Measurements from ENCODE around the gene CTCFL. TPM values are rescaled to one million over a fixed set of nuclear protein-coding genes. Genes with fewer than 3 reads are reported as not detected.
"Not testable (repeated sequence)": the region's sequence is repeated elsewhere in the genome, so short reads cannot be mapped to it uniquely, and the experiment has no call there.

Gene CTCFL
- total RNA-seq, 1 experiment from 2014 or later, result 0.06 TPM

- no peaks in the 10 kb centered on the region for H3K36me3 ChIP-seq
These were observed 10.6 kb downstream of the CTCFL start for GRCh38 chr20:57514273-57514751.

DNA sequence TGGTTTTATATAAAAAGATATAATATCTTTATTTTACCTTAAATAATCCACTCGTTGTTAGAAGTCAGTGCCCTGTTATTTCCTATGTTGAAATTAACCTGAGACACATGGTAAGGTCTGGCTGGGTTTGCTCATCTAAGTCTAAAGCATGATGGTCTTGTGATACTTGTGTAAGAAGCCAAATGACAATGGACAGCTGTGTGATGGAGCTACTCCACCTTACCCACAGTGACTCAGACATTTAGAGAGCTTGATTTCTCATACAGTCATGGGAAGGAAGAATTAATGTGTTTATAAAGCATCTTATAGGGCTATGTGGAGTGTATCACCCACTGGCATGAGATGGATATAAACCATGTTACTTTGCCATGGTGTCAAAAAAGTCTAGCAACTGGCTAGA, 11.7 kb downstream of the CTCFL start:
- no peak overlapping the region for H3K27ac ChIP-seq

More at GRCh38 chr20:57514273-57514751, 10.6 kb downstream of the CTCFL start:
- Histone ChIP-seq H3K27me3 (no peaks in the 10 kb centered on the region), H3K9me3 (replicated peaks) (no peaks in the 10 kb centered on the region), H3K4me3 (no peak overlapping the region), H3K27ac (no peak overlapping the region), H3K4me1 (0 out of 2 replicates have a peak, but pooled peaks cover 5% of the 10 kb centered on the region)
- DNase-seq, result peak in 1 of 2 experiments; percentile 68

DNA sequence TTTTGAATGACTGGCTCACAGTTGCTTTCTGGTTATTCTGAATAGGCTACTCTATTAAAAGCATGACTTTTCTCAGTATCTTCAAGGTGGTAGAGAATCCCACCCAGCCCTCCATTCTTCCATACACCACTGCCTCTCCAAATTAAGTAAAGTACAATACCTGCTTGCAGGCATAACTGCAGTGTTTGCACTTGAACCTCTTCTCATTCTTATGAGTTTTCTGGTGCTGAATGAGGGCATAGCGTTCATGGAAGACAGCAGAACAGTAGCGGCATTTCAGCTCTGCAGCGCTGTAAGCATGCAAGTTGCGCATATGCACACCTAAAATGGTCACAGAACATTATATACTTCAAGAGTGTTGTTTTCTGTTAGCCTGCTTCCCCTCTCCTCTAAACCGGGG, 12.5 kb downstream of the CTCFL start:
- H3K9me3 ChIP-seq (replicated peaks), result no peaks in the 10 kb centered on the region
- no peaks in the 10 kb centered on the region for H3K27me3 ChIP-seq
- no peak overlapping the region for H3K4me3 ChIP-seq
- H3K27ac ChIP-seq, result no peak overlapping the region
- no peaks in the 10 kb centered on the region for H3K36me3 ChIP-seq
- no peak for DNase-seq
- H3K4me1 ChIP-seq, result peaks cover 12% of the 10 kb centered on the region

More for the DNA sequence above, 11.7 kb downstream of the CTCFL start:
- H3K4me1 ChIP-seq, result peaks cover 13% of the 10 kb centered on the region
- no peaks in the 10 kb centered on the region for H3K9me3 ChIP-seq (replicated peaks)
- H3K4me3 ChIP-seq, result no peak overlapping the region
- no peaks in the 10 kb centered on the region for H3K36me3 ChIP-seq
- DNase-seq, result no peak
- no peaks in the 10 kb centered on the region for H3K27me3 ChIP-seq

DNA sequence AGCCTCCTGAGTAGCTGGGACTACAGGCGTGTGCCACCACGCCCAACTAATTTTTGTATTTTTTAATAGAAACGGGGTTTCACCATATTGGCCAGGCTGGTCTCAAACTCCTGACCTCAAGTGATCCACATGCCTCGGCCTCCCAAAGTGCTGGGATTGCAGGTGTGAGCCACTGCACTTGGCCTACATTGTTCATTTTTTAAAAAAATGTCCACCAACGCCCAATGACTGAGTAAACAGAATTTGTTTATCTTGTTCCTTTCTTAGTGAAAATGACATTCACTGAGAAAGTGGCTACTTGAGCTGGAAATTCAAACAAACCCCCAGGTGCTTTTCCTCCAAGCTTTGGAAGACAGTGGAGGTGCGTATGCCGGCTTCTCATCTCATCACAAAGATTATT, 13.2 kb downstream of the CTCFL start:
- not testable (repeated sequence) for H3K27me3 ChIP-seq; H3K4me3 ChIP-seq; H3K27ac ChIP-seq; H3K9me3 ChIP-seq (replicated peaks); DNase-seq; H3K36me3 ChIP-seq
- peaks cover 18% of the 10 kb centered on the region for H3K4me1 ChIP-seq

- H3K27me3 ChIP-seq, result no peaks in the 10 kb centered on the region
- H3K4me1 ChIP-seq, result peaks cover 31% of the 10 kb centered on the region
- no peaks in the 10 kb centered on the region for H3K36me3 ChIP-seq
- H3K4me3 ChIP-seq, result no peak overlapping the region
- no peak overlapping the region for H3K27ac ChIP-seq
- peak; percentile 40 to 61 for DNase-seq
- H3K9me3 ChIP-seq (replicated peaks), result no peaks in the 10 kb centered on the region
These were observed 15.2 kb downstream of the CTCFL start for GRCh38 chr20:57509665-57510237.

DNA sequence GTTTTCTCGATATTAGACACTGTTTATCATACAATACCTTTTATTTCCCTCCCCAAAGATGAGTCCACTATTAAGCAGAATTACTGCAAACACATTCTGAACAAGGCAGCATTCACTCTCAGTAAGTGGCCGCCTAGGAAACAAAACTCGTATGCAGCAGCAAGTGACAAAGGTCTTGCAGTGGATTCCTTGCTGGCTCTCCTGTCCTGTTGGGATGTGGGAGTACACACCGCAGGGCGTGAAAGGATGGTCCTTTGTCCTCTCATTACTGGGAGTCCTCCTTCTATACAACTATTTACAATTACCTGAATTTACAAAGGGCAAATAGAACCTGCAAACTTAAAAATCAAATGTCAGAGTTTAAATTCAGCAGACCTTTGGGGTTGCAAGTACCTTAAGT, 16.1 kb downstream of the CTCFL start:
- Histone ChIP-seq H3K36me3 (no peaks in the 10 kb centered on the region), H3K27ac (no peak overlapping the region; the same call in 1 of the 2 replicates), H3K4me3 (no peak overlapping the region), H3K4me1 (peaks cover 31% of the 10 kb centered on the region), H3K9me3 (replicated peaks) (no peaks in the 10 kb centered on the region), H3K27me3 (no peaks in the 10 kb centered on the region)
- DNase-seq, result no peak

DNA sequence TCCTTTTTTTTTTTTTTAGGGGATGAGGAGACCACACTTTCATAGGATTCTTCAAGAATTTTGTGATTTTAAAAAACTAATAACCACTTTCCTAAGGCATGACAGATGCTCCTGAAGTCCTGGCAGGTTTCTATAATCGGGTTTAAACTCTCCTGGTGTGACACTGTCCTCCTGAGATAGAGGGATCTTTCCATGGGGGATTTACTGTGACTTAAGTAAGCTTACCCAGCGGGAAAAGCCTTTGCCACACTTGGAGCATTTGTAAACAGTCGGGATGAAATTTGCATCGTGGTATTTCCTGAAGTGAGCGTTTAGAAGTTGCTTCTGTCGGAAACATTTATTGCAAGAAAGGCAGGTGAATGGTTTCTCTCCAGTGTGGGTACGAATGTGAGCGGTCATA, 16.6 kb downstream of the CTCFL start:
- Histone ChIP-seq H3K27ac (no peak overlapping the region; the same call in 1 of the 2 replicates), H3K4me3 (no peak overlapping the region), H3K36me3 (no peaks in the 10 kb centered on the region), H3K27me3 (no peaks in the 10 kb centered on the region), H3K9me3 (replicated peaks) (no peaks in the 10 kb centered on the region), H3K4me1 (peaks cover 31% of the 10 kb centered on the region)
- peak; percentile 36 to 68 for DNase-seq

DNA sequence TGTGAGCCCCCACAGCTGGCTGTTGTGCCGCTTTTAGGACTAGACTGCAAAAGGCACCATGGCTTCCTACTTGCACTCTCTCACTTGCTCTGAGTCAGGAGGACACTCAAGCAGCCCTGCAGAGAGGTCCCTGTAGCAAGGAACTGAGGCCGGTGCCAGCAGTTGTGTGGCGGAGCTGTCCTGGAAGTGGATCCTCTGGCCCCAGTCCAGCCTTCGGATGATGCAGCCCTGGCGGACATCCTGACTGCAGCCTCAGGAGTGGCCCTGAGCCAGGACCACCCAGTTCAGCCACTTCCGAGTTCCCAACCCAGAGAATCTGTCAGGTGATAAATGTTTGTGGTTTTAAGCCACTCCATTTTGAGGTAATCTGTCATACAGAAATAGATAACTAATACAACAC, 17.5 kb downstream of the CTCFL start:
- H3K4me3 ChIP-seq, result no peak overlapping the region
- no peaks in the 10 kb centered on the region for H3K27me3 ChIP-seq
- peak; percentile 94 for DNase-seq
- no peaks in the 10 kb centered on the region for H3K9me3 ChIP-seq (replicated peaks)
- peak overlapping the region; percentile 2; the same call in 1 of the 2 replicates for H3K27ac ChIP-seq
- H3K36me3 ChIP-seq, result no peaks in the 10 kb centered on the region
- peaks cover 32% of the 10 kb centered on the region for H3K4me1 ChIP-seq

DNA sequence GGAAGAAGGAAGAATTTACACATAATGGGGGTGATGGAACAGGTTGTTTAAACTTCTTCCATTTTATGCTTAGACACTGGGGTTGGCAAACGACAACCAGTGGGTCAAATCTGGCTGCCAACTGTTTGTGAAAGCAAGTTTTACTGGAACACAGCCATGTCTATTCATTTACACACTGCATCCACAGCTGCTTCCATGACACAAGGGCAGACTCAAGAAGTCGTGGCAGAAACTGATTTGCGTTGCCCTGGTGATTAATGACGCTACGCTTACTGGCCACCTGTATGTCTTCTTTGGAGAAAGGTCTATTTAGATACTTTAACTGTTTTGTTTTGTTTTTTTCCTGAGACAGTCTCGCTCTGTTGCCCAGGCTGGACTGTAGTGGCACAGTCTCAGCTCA, 19.0 kb downstream of the CTCFL start:
- H3K9me3 ChIP-seq (replicated peaks), result no peaks in the 10 kb centered on the region

GRCh38 chr20:57504411-57504810, 20.5 kb downstream of the CTCFL start:
- Histone ChIP-seq H3K36me3 (no peaks in the 10 kb centered on the region), H3K27me3 (no peaks in the 10 kb centered on the region), H3K9me3 (replicated peaks) (no peaks in the 10 kb centered on the region), H3K4me3 (no peak overlapping the region), H3K4me1 (peaks cover 55% of the 10 kb centered on the region), H3K27ac (no peak overlapping the region)
- DNase-seq, result no peak

More for the DNA sequence above, 19.0 kb downstream of the CTCFL start:
- no peak overlapping the region; the same call in 1 of the 2 replicates for H3K27ac ChIP-seq
- no peaks in the 10 kb centered on the region for H3K36me3 ChIP-seq
- H3K4me3 ChIP-seq, result no peak overlapping the region
- no peaks in the 10 kb centered on the region for H3K27me3 ChIP-seq
- peaks cover 40% of the 10 kb centered on the region for H3K4me1 ChIP-seq
- DNase-seq, result peak in 1 of 2 experiments; percentile 65

GRCh38 chr20:57503035-57503658, 21.8 kb downstream of the CTCFL start:
- Histone ChIP-seq H3K27ac (no peak overlapping the region), H3K4me3 (no peak overlapping the region), H3K9me3 (replicated peaks) (no peaks in the 10 kb centered on the region), H3K4me1 (peaks cover 57% of the 10 kb centered on the region), H3K36me3 (no peaks in the 10 kb centered on the region), H3K27me3 (no peaks in the 10 kb centered on the region)
- no peak for DNase-seq

DNA sequence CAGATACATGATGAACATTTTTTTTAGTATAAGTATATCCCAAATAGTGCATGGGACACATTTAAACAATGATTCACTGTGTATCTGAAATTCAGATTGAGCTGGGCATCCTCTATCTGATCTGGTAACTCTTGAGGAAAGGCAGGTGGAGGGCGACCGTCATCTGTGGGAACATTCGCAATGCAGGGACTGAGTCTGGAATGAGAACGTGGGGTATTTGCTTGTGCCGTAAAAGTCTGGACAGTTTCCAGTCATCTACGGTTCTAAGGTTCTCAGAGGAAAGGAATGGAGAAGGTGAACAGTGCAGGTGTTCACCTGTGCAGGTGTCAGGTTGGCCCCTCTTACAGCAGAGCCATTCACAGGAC, 22.6 kb downstream of the CTCFL start:
- H3K36me3 ChIP-seq, result no peaks in the 10 kb centered on the region
- H3K4me1 ChIP-seq, result peaks cover 53% of the 10 kb centered on the region
- no peak overlapping the region for H3K4me3 ChIP-seq
- DNase-seq, result no peak
- no peaks in the 10 kb centered on the region for H3K9me3 ChIP-seq (replicated peaks)
- H3K27me3 ChIP-seq, result no peaks in the 10 kb centered on the region
- H3K27ac ChIP-seq, result peak overlapping the region; percentile 60; the same call in 1 of the 2 replicates

DNA sequence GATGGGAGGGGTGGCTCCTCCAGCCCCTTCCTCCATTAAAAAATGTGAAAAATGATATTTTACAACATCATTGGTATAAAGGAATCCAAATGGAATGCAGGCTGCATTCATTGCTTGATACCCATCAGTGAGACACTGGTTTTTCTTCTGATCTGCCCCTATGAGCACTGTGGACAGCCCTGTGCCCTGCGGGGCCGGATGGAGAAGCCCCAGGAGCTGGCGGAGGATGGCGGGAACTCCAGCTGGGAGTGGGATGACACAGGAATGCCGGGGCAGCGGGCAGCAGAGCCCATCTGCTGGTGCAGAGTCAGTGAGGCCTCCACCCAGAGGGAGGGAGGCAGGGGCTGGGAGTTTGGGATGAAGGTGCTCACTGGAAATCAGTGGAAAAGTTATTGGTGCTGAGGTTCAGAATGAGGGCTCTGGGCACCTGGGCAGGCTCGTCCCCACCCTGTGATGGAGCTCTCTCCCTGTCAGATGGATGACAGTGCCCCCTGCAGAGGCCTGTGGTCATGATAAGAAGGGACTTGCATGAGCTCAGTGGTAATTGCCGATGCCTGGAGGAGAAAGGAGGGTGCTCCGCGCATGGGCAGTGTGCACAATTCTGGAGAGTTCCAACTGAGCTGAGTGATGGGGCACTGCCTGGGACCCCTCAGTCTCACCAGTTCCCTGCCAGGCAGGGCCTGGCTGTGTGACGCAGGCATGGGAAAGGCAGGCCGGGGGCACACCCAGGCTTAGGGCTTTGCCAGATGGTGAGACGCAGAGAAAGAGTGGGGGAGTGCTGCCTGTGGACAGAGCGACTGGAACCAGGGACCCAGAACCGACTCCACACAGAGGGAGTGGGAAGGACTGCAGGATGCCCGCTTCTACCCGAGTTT, 23.2 kb downstream of the CTCFL start:
- Histone ChIP-seq H3K4me3 (peak overlapping the region; percentile 30), H3K36me3 (no peaks in the 10 kb centered on the region), H3K4me1 (peaks cover 49% of the 10 kb centered on the region), H3K27ac (peak overlapping the region; percentile 60), H3K9me3 (replicated peaks) (no peaks in the 10 kb centered on the region), H3K27me3 (no peaks in the 10 kb centered on the region)
- DNase-seq, result peak; percentile 92 to 96

GRCh38 chr20:57500962-57501361, 24.0 kb downstream of the CTCFL start:
- no peaks in the 10 kb centered on the region for H3K27me3 ChIP-seq
- peak overlapping the region; percentile 30 for H3K4me3 ChIP-seq
- H3K9me3 ChIP-seq (replicated peaks), result no peaks in the 10 kb centered on the region
- H3K36me3 ChIP-seq, result no peaks in the 10 kb centered on the region
- peaks cover 42% of the 10 kb centered on the region for H3K4me1 ChIP-seq
- DNase-seq, result peak; percentile 89 to 91
- H3K27ac ChIP-seq, result peak overlapping the region; percentile 60

GRCh38 chr20:57500235-57500634, 24.7 kb downstream of the CTCFL start:
- Histone ChIP-seq H3K36me3 (no peaks in the 10 kb centered on the region), H3K27ac (peak overlapping the region; percentile 60; the same call in 1 of the 2 replicates), H3K4me3 (peak overlapping the region; percentile 30), H3K9me3 (replicated peaks) (no peaks in the 10 kb centered on the region), H3K27me3 (no peaks in the 10 kb centered on the region), H3K4me1 (peaks cover 36% of the 10 kb centered on the region)
- DNase-seq, result no peak

All from SJCRH30 (cell line).